ENCODE measurements around the gene CAMTA1.

- TF ChIP-seq POLR2A (IDR thresholded peaks at IDR 0.05) (no peak), CTCF (IDR thresholded peaks at IDR 0.05) (peak in 5 of 7 experiments; percentile 60 to 82 (median 79)), POLR2AphosphoS5 (IDR thresholded peaks at IDR 0.05) (no peak)
These were observed 884.5 kb downstream of the CAMTA1 start for GRCh38 chr1:7669559-7670311.

All from stomach (tissue), 4 donors.